GM13976 (cell line): Measurements from ENCODE around the gene MAML2.

Experiments
- DNase-seq: peaks from one replicate; pipeline ENCODE4 v3.0.0; 2012; ENCODE audit warnings: low spot score
- CTCF ChIP-seq: IDR thresholded peaks from 2 replicates; pipeline ENCODE4 v1.5.1; 2012; ENCODE audit warnings: borderline replicate concordance, mild to moderate bottlenecking; ENCODE audit not compliant: insufficient read depth; ENCODE audit errors: extremely low read depth, missing control alignments, control extremely low read depth
- in situ Hi-C: fragments of 300-500 bp; cut with MboI; formaldehyde crosslinking; loops from one replicate; pipeline ENCODE4 v1.12.0; 2022; ENCODE audit warnings: low sequenced_read_pairs, mixed read lengths, inconsistent platforms; ENCODE audit not compliant: unreplicated experiment

The MAML2 gene

GRCh38 chr11:95975343-95975742 lies 367.7 kb downstream of the MAML2 start:
- no peak for DNase-seq
- no peak for TF ChIP-seq CTCF
- in situ Hi-C loops = no loop called here

- DNase-seq = no peak
- TF ChIP-seq CTCF = no peak
- in situ Hi-C loops = no loop called here
Observed at GRCh38 chr11:95972060-95972459, 370.9 kb downstream of the MAML2 start.

GRCh38 chr11:95968585-95968984 lies 374.4 kb downstream of the MAML2 start:
- DNase-seq = no peak
- in situ Hi-C loops = no loop called here
- no peak for TF ChIP-seq CTCF

DNA sequence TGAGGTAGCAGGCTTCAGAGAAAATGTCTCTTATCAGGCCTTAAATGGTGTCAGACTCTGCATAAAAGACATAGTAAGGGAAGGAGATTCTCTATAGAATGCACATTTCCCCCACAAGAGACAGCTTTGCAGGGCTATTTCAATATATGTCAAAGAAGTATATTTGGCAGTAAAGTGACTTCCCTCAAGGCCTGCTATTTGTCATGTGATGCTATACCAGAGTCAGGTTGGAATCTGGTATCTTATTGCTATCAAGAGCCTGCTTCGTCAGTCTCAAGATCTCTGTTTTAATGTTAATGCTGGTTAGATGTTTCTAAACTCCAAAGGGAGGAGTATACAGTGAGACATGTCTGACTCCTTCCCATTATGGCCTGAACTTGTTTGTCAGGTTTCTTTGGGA lies 378.7 kb downstream of the MAML2 start:
- in situ Hi-C loops = no loop called here
- no peak for DNase-seq
- no peak for TF ChIP-seq CTCF

DNA sequence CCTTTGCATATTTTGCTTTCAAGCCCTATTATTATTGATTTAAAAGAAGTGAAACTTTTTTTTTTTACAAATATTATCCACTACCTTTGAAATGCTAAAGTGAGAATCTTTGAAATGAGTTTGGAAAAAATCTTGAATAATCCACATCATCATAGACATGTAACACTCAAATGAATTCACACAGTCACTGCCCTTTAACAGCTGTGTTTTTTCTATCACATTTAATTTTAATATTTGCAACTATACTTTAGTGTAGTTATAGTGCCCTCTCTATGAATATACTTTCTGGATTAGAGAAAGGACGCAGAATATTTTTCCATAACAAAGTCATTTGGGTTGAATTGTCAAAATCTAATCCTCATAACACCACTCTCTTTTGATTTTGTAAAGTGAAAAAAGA lies 381.2 kb downstream of the MAML2 start:
- DNase-seq = no peak
- no peak for TF ChIP-seq CTCF
- in situ Hi-C loops = no loop called here

DNA sequence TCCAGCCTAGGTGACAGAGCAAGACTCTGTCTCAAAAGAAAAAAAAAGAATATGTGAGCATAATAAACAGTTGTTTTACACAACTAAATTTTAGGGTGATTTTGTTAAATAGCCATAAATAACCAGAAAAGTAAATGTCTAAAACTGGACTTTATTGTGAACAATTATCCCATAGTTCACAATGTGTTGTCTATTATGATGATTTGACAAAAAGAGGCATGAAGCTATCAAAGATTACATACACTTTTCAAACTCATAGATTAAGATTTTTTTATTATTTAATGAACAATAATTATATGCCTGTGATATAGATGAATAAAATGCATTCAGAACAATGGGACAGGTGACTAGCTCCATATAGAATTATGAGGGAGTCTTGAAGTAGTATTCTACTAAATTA lies 392.1 kb downstream of the MAML2 start:
- DNase-seq = no peak
- TF ChIP-seq CTCF = no peak
- in situ Hi-C loops = no loop called here

- in situ Hi-C loops = no loop called here
- TF ChIP-seq CTCF = no peak
- no peak for DNase-seq
Observed at GRCh38 chr11:95948637-95949036, 394.4 kb downstream of the MAML2 start.
